GM04504 (cell line): ENCODE results near the gene TMEM190.
"Not testable (repeated sequence)": the region's sequence is repeated elsewhere in the genome, so short reads cannot be mapped to it uniquely, and the experiment has no call there.

Experiments used
- DNase-seq: peaks from one replicate; pipeline ENCODE4 v3.0.0-alpha.2; 2012; ENCODE audit warnings: low read depth

Gene TMEM190

GRCh38 chr19:55391702-55392615 lies 15.3 kb downstream of the TMEM190 start:
- no peak for DNase-seq

GRCh38 chr19:55392820-55393761 lies 16.5 kb downstream of the TMEM190 start:
- no peak for DNase-seq

- no peak for DNase-seq
Observed at GRCh38 chr19:55398200-55398925, 21.7 kb downstream of the TMEM190 start.

- DNase-seq: no peak
Observed at GRCh38 chr19:55400281-55401087, 23.9 kb downstream of the TMEM190 start.

- not testable (repeated sequence) for DNase-seq
Observed at GRCh38 chr19:55401390-55401789, 24.8 kb downstream of the TMEM190 start.

- no peak for DNase-seq
Observed at GRCh38 chr19:55402509-55402908, 25.9 kb downstream of the TMEM190 start.

- DNase-seq: no peak
Observed at GRCh38 chr19:55405638-55406037, 29.0 kb downstream of the TMEM190 start.

GRCh38 chr19:55406091-55406825 lies 29.6 kb downstream of the TMEM190 start:
- no peak for DNase-seq

GRCh38 chr19:55406826-55407549 lies 30.4 kb downstream of the TMEM190 start:
- no peak for DNase-seq

- not testable (repeated sequence) for DNase-seq
Observed at GRCh38 chr19:55407550-55407799, 30.8 kb downstream of the TMEM190 start, which contains the start of gene UBE2S. TSS of gene UBE2S (minus strand) at chr19:55407788. CDS start at chr19:55407589, 199 bp downstream.

GRCh38 chr19:55407800-55408532 lies 31.3 kb downstream of the TMEM190 start:
- peak; percentile 99 for DNase-seq

GRCh38 chr19:55408533-55408872 lies 31.9 kb downstream of the TMEM190 start:
- DNase-seq: no peak

GRCh38 chr19:55409179-55409578 lies 32.6 kb downstream of the TMEM190 start:
- not testable (repeated sequence) for DNase-seq

GRCh38 chr19:55410168-55410567 lies 33.5 kb downstream of the TMEM190 start:
- DNase-seq: no peak

GRCh38 chr19:55418185-55418584 lies 41.6 kb downstream of the TMEM190 start:
- peak; percentile 71 for DNase-seq

- DNase-seq: no peak
Observed at GRCh38 chr19:55419103-55419502, 42.5 kb downstream of the TMEM190 start.

GRCh38 chr19:55419624-55420236 lies 43.1 kb downstream of the TMEM190 start:
- no peak for DNase-seq

- DNase-seq: not testable (repeated sequence)
Observed at GRCh38 chr19:55421281-55421680, 44.7 kb downstream of the TMEM190 start.
